Upper lobe of left lung (tissue), 4 donors: ENCODE results near the gene SMO.

Experiments
- CTCF ChIP-seq, 6 experiments: fragments of 450-650 bp in 4 of 6; fragments of 200-600 bp in 2 of 6; sonication (generic) in 2 of 6; IDR thresholded peaks; one replicate each; pipeline ENCODE4 v1.5.1; 2016 to 2019; ENCODE audit warnings: antibody characterized with exemption in 6 of 6
- EP300 ChIP-seq, 4 donors: sonication (generic); formaldehyde crosslinking; IDR thresholded peaks; one replicate each; pipeline ENCODE4 v1.5.1; 2017; ENCODE audit warnings: antibody characterized with exemption in 4 of 4, control low read depth in 2 of 4
- POLR2A ChIP-seq, 4 donors: fragments of 450-650 bp; IDR thresholded peaks; one replicate each; pipeline ENCODE4 v1.5.1; 2016 to 2017; ENCODE audit warnings: antibody characterized with exemption in 4 of 4, mild to moderate bottlenecking in 2 of 4
- POLR2AphosphoS5 ChIP-seq, 2 donors: sonication (generic); formaldehyde crosslinking; IDR thresholded peaks; one replicate each; pipeline ENCODE4 v1.5.1; 2017; ENCODE audit warnings: antibody characterized with exemption in 2 of 2

GRCh38 chr7:129167817-129168216 is 20.6 kb upstream of the SMO start:
- TF ChIP-seq CTCF (IDR thresholded peaks at IDR 0.05) (no peak), POLR2AphosphoS5 (IDR thresholded peaks at IDR 0.05) (no peak), POLR2A (IDR thresholded peaks at IDR 0.05) (no peak), EP300 (IDR thresholded peaks at IDR 0.05) (no peak)
